Endothelial cell of hepatic sinusoid (primary cell): ENCODE results near the gene NUP62CL.
"Not testable (repeated sequence)": the region's sequence is repeated elsewhere in the genome, so short reads cannot be mapped to it uniquely, and the experiment has no call there.

Experiments
- in situ Hi-C: cut with HindIII; loops from 2 replicates; pipeline ENCODE4 v1.10.0; 2017; ENCODE audit warnings: low sequenced_read_pairs

The NUP62CL gene

GRCh38 chrX:107205770-107206696 is at the start of gene NUP62CL, which contains the start of gene DNAAF6:
NUP62CL (minus strand) TSS chrX:107206433; CDS start chrX:107175146, 31,287 bp downstream.
DNAAF6 (plus strand) TSS chrX:107206611; CDS start chrX:107212876, 6,265 bp downstream.
- in situ Hi-C loops, result no loop called here

DNA sequence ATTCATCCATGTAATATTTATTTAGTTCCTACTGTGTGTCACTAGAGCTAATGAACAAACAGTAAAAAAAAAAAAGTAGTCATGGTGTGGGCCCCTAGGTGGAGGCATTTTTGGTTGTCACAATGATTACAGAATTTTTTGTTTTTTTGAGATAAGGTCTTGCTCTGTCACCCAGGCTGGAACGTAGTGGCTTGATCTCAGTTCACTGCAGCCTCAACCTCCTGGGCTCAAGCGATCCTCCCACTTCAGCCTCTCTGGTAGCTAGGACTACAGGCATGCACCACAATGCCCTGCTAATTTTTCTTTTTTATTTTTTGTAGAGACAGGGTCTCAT is 22.2 kb upstream of the NUP62CL start:
- in situ Hi-C loops, result no loop called here

DNA sequence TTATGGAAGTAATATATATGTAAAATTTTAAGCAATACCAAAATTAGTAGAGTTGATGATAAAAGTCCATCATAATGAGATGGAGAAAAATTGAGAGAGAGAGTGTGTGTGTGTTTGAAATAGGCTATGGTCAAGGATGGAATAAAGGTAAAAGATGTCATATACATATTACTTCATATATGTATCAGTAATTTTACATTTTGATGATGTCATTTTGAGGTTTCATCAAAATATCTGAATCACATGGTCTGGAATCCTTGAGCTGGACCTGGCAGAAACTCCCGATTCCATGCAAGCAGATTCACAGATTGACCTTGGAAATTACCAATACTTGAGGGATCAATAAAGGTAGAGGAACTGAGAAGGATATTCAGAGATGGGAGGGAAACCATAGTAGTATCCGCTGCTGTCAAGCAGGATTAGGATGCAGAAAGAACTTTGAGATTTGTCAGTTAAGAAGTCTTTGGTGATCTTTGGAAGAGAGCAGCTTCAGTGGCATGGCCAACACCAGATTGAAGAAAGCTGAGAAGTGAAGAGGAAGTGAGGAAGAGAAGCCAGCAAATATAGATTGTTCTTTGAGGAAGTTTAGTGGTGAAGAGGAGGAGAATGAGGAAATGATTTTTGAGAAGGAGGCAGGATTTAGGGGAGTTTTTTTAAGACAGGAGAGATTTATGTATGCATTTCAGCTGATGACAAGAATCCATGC is 21.7 kb upstream of the NUP62CL start:
- in situ Hi-C loops, result no loop called here

GRCh38 chrX:107226757-107227156 is 20.5 kb upstream of the NUP62CL start:
- in situ Hi-C loops, result no loop called here

DNA sequence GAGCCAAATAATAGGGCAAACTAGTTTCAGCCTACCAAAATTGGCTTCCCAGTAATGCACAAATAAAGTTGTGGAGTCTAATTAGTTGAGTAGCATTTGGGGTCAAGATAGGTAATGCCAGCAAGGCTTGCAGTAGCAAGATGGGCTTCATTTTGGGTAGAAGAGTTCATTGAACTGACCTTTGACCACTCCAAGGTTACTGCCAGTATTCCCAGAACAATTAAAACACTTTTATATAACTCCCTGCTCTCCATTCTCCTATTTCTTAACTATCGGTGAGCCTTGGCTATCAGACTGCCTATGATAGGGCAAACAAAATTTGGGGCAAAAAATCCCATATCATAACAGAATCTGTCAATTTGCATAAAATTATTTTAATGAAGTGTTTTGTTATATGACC is 7.2 kb upstream of the NUP62CL start:
- in situ Hi-C loops, result no loop called here

DNA sequence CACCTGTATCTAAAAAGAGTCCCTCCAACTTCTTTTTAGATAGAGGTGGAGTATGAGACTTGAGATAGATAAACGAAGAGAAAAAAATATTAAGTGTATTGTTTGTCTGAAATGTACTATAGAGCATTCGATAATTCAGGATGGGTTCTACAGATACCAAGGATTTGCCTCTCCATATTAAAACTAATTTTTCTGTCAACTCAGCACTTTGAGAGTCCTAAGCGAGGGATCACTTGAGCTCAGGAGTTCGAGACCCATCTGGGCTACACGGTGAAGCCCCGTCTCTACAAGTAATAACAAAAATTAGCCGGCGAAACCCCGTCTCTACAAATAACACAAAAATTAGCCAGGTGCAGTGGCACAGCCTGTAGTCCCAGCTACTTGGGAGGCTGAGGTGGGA is 1.7 kb upstream of the NUP62CL start:
- in situ Hi-C loops, result no loop called here

- in situ Hi-C loops, result no loop called here
These were observed 856 bp upstream of the NUP62CL start for GRCh38 chrX:107207089-107207488.

GRCh38 chrX:107206697-107207065 is 448 bp upstream of the NUP62CL start:
- in situ Hi-C loops, result no loop called here

DNA sequence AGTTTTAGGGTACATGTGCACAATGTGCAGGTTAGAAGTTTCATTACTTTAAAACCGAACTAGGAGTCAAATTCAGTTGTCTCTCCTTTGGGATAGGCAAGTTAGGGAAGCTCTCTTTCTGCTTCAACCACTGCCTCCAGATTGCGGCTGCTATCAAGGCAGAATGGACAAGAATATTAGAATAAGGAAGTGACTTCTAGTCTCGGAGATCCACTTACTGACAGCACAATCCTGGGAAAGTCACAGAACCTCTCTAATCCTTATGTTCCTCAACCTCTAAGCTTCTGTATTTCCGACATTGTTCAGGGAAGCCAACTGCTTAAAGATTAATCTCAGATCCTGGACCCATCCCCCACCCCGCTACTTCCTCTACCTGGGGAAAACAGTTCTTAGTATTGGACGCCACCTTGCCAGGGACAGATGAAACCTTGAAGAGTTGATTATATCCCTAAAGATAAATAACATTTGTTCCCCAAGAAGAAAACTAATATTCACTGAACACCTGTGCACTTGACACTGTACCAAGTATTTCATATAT is 2.1 kb downstream of the NUP62CL start:
- in situ Hi-C loops, result no loop called here

GRCh38 chrX:107199491-107199890 is 6.7 kb downstream of the NUP62CL start:
- in situ Hi-C loops, result no loop called here

DNA sequence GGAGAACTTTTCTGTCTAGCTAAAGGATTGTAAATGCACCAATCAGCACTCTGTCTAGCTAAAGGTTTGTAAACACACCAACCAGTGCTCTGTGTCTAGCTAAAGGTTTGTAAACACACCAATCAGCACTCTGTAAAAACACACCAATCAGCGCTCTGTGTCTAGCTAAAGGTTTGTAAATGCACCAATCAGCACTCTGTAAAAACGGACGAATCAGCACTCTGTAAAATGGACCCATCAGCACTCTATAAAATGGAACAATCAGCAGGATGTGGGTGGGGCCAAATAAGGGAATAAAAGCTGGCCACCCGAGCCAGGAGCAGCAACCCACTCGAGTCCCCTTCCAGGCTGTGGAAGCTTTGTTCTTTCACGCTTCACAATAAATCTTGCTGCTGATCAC is 8.2 kb downstream of the NUP62CL start:
- in situ Hi-C loops, result not testable (repeated sequence)

- in situ Hi-C loops, result no loop called here
These were observed 8.9 kb downstream of the NUP62CL start for GRCh38 chrX:107197319-107197718.

DNA sequence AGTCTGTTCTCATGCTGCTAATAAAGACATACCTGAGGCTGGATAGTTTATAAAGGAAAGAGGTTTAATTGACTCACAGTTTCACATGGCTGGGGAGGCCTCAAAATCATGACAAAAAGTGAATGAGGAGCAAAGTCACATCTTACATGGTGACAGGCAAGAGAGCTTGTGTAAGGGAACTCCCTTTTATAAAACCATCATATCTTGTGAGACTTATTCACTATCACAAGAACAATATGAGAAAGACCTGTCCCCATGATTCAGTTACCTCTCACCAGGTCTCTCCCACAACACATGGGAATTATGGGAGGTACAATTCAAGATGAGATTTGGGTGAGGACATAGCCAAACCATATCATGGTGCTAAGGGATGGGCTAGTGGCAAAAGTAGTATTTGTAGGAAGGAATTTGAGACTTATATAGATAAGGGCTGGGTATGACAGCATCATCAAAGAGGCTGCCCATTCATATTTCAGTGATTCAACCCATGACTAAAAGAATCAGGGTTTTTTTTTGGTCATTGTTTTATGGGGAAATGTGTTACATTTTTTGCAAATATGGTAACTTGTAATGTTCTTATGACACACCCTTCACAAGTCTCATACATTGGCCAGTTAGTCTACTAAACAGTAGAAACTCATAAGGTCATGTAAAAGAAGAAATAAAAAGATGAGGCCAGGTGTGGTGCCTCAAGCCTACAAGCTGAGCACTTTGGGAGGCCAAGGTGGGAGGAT is 34.7 kb downstream of the NUP62CL start:
- in situ Hi-C loops, result no loop called here

GRCh38 chrX:107168712-107169111 is 37.5 kb downstream of the NUP62CL start:
- in situ Hi-C loops, result no loop called here

DNA sequence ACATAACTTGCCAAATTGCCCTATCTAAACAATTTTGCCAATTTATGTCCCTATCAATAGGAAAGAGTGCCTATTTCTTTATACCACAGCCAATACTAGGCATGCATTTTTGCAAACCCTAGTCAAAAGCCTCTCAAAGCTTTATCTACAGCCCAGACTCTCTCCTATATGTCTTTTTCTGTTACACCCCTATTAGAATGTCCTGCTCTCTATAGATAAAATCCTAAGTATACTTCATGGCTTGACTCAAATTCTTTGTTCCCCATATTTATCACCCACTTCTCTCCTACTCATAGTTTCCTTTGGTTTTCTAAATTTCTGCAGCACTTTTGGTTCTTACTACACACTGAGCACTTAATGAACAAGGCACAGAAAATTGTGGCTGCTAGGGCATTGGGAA is 38.0 kb downstream of the NUP62CL start:
- in situ Hi-C loops, result no loop called here

- in situ Hi-C loops, result no loop called here
These were observed 38.9 kb downstream of the NUP62CL start for GRCh38 chrX:107167163-107167921.

- in situ Hi-C loops, result not testable (repeated sequence)
These were observed 48.6 kb downstream of the NUP62CL start for GRCh38 chrX:107157618-107158017.

DNA sequence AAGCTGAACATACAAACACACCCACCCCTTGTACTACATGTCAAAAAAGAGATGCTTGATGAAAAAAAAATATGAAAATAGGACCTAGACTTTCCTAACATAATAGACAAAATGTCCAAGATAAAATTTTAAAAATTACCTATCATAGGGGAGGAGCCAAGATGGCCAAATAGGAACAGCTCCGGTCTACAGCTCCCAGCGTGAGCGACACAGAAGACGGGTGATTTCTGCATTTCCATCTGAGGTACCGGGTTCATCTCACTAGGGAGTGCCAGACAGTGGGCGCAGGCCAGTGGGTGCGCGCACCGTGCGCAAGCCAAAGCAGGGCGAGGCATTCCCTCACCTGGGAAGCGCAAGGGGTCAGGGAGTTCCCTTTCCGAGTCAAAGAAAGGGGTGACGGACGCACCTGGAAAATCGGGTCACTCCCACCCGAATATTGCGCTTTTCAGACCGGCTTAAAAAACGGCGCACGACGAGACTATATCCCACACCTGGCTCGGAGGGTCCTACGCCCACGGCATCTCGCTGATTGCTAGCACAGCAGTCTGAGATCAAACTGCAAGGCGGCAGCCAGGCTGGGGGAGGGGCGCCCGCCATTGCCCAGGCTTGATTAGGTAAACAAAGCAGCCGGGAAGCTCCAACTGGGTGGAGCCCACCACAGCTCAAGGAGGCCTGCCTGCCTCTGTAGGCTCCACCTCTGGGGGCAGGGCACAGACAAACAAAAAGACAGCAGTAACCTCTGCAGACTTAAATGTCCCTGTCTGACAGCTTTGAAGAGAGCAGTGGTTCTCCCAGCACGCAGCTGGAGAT is 50.4 kb downstream of the NUP62CL start:
- in situ Hi-C loops, result not testable (repeated sequence)

GRCh38 chrX:107154787-107155620 is 51.2 kb downstream of the NUP62CL start:
- in situ Hi-C loops, result no loop called here
